T-cell (primary cell): ENCODE results near the gene MAP3K15. TPM values are rescaled to one million over a fixed set of nuclear protein-coding genes. Genes with fewer than 3 reads are reported as not detected.
"Not testable (repeated sequence)": the region's sequence is repeated elsewhere in the genome, so short reads cannot be mapped to it uniquely, and the experiment has no call there.

ENCODE experiments used
- ATAC-seq, 4 experiments: fragments of 200-7000 bp in 3 of 4; fragments of 150-1000 bp in 1 of 4; cut with Tn5 transposase; replicated peaks in 1 of 4; 1 replicate in 3 of 4; 2 replicates in 1 of 4; pipeline ENCODE4 v1.10.0; 2021; ENCODE audit warnings: moderate library complexity in 3 of 4, mild to moderate bottlenecking in 2 of 4, moderate number of reproducible peaks in 1 of 4
- CTCF ChIA-PET, 2 donors: fragments of 300-600 bp; sonication (Branson Sonifier 250); formaldehyde crosslinking; loops; one replicate each; lab custom pipeline; 2022; ENCODE audit warnings: antibody characterized with exemption in 2 of 2; lab: Charles Lee
- POLR2A ChIA-PET, 2 donors: fragments of 300-600 bp; sonication (Branson Sonifier 250); formaldehyde crosslinking; loops; one replicate each; lab custom pipeline; 2022; ENCODE audit warnings: antibody characterized with exemption in 2 of 2; lab: Charles Lee
- DNase-seq, 35 experiments: peaks; one replicate each; pipeline versions ENCODE4 v3.0.0 to v3.0.0-alpha.2; 2013 to 2023
- H3K27ac ChIP-seq: one replicate; pipeline ENCODE4 v1.5.1; 2013; ENCODE audit warnings: low read length
- H3K27me3 ChIP-seq, 2 experiments: replicated peaks in 1 of 2; 1 replicate in 1 of 2; 2 replicates in 1 of 2; pipeline versions ENCODE4 v1.6.1 to v1.7.0; 2013; ENCODE audit warnings: low read length in 1 of 2, mixed read lengths in 1 of 2; ENCODE audit not compliant: control insufficient read depth in 2 of 2, insufficient read depth in 2 of 2; ENCODE audit errors: extremely low read depth in 1 of 2
- H3K36me3 ChIP-seq, 2 donors: 1 replicate in 1 of 2; 2 replicates in 1 of 2; pipeline versions ENCODE4 v1.6.1 to v1.7.0; 2013; ENCODE audit warnings: low read length in 1 of 2; ENCODE audit not compliant: control insufficient read depth in 2 of 2, insufficient read depth in 1 of 2; ENCODE audit errors: extremely low read depth in 1 of 2
- H3K4me1 ChIP-seq, 2 experiments: 1 replicate in 1 of 2; 2 replicates in 1 of 2; pipeline versions ENCODE4 v1.6.1 to v1.7.0; 2013; ENCODE audit warnings: low read length in 2 of 2, mixed read lengths in 1 of 2; ENCODE audit not compliant: insufficient read depth in 2 of 2, control insufficient read depth in 1 of 2; ENCODE audit errors: extremely low read depth in 1 of 2
- H3K4me3 ChIP-seq, 2 donors: 1 replicate in 1 of 2; 2 replicates in 1 of 2; pipeline versions ENCODE4 v1.5.1 to v1.7.0; 2013; ENCODE audit warnings: mild to moderate bottlenecking in 2 of 2, low read length in 1 of 2, moderate library complexity in 1 of 2; ENCODE audit not compliant: control insufficient read depth in 1 of 2; ENCODE audit errors: extremely low read depth in 1 of 2
- H3K9me3 ChIP-seq: 2 replicates; pipeline ENCODE4 v1.7.0; 2013
- H3K27ac Mint-ChIP-seq, 2 donors: one replicate each; pipeline ENCODE4 v1.8.0; 2020 to 2021; ENCODE audit warnings: mild to moderate bottlenecking in 2 of 2, mixed read lengths in 2 of 2
- H3K27me3 Mint-ChIP-seq, 2 donors: one replicate each; pipeline ENCODE4 v1.8.0; 2021 to 2022; ENCODE audit warnings: mixed read lengths in 2 of 2
- H3K36me3 Mint-ChIP-seq: one replicate; pipeline ENCODE4 v1.8.0; 2021; ENCODE audit warnings: mixed read lengths
- H3K4me1 Mint-ChIP-seq, 3 donors: one replicate each; pipeline ENCODE4 v1.8.0; 2020 to 2022; ENCODE audit warnings: mixed read lengths in 3 of 3, mild to moderate bottlenecking in 1 of 3
- H3K4me3 Mint-ChIP-seq, 3 donors: one replicate each; pipeline ENCODE4 v1.8.0; 2020 to 2022; ENCODE audit warnings: mild to moderate bottlenecking in 3 of 3, mixed read lengths in 3 of 3, moderate library complexity in 3 of 3
- H3K9me3 Mint-ChIP-seq, 3 donors: one replicate each; pipeline ENCODE4 v1.8.0; 2020 to 2022; ENCODE audit warnings: mixed read lengths in 3 of 3
- WGBS: methylation state at CpG from one replicate; pipeline ENCODE4 v1.1.5; 2013; ENCODE audit warnings: missing lambda C conversion rate; ENCODE audit not compliant: insufficient coverage; 5-methylcytosine and 5-hydroxymethylcytosine counted together
- total RNA-seq, 35 experiments: library from RNA in 6 of 35; stranded (reverse) in 6 of 35; fragments of 120-200 nt in 1 of 35; gene quantifications; one replicate each; pipeline versions ENCODE4 v1.2.1 to v1.2.4 and lab custom pipeline; 2013 to 2026

The MAP3K15 gene
- total RNA-seq, 5 donors from 2014 or later (not counting 1 experiment from before 2014, with no cell fraction given), result 0.09 to 0.23 TPM; not detected in 3

DNA sequence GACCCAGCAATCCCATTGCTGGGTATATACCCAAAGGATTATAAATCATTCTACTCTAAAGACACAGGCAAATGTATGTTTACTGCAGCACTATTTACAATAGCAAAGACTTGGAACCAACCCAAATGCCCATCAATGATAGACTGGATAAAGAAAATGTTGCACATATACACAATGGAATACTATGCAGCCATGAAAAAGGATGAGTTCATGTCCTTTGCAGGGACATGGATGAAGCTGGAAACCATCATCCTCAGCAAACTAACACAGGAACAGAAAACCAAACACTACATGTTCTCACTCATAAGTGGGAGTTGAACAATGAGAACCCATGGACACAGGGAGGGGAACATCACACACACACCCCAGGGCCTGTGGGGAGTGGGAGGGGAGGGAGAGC, 3.5 kb downstream of the MAP3K15 start:
- ATAC-seq, H3K4me1 Mint-ChIP-seq, DNase-seq, H3K36me3 ChIP-seq, H3K36me3 Mint-ChIP-seq, H3K9me3 Mint-ChIP-seq, H3K27ac Mint-ChIP-seq, H3K4me3 Mint-ChIP-seq, H3K9me3 ChIP-seq, H3K27ac ChIP-seq, CTCF ChIA-PET, H3K4me1 ChIP-seq, H3K4me3 ChIP-seq, POLR2A ChIA-PET: not testable (repeated sequence)
- peaks cover 0 to 14% of the 10 kb centered on the region in 2 experiments for H3K27me3 ChIP-seq
- H3K27me3 Mint-ChIP-seq, result peaks cover 9 to 12% of the 10 kb centered on the region in 2 donors

DNA sequence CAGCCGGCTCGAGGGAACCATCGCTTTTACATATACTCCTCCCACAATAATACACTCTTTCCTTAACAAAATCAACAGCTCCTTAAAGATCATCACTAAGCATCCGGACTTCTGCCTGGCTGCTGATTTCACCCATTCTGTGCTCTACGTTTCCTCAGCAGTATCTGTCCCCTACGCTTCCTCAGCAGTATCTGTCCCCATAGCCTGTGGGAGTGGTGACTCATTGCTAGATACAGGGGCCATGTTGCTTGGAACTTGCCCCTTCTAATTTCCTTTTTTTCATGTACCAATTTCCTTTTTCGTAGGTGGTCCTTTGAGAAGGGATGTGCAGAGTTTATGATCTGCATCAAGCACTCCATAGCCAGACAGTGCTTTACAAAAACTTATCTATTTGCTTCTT, 18.6 kb downstream of the MAP3K15 start:
- Histone ChIP-seq H3K9me3 (no peaks in the 10 kb centered on the region), H3K4me1 (no peaks in the 10 kb centered on the region), H3K4me3 (no peak overlapping the region), H3K27ac (no peak overlapping the region), H3K36me3 (no peaks in the 10 kb centered on the region), H3K27me3 (no peaks in the 10 kb centered on the region)
- no peak overlapping the region for H3K27ac Mint-ChIP-seq
- no CpG with 5 or more reads among the region's 7 CpGs for WGBS
- ATAC-seq (no peak), DNase-seq (no peak)
- peaks cover 5 to 7% of the 10 kb centered on the region in 2 donors for H3K27me3 Mint-ChIP-seq
- no peaks in the 10 kb centered on the region for H3K36me3 Mint-ChIP-seq
- no peaks in the 10 kb centered on the region for H3K9me3 Mint-ChIP-seq
- ChIA-PET CTCF (no interaction called here), POLR2A (no interaction called here)
- no peak overlapping the region for H3K4me3 Mint-ChIP-seq
- H3K4me1 Mint-ChIP-seq, result no peaks in the 10 kb centered on the region

DNA sequence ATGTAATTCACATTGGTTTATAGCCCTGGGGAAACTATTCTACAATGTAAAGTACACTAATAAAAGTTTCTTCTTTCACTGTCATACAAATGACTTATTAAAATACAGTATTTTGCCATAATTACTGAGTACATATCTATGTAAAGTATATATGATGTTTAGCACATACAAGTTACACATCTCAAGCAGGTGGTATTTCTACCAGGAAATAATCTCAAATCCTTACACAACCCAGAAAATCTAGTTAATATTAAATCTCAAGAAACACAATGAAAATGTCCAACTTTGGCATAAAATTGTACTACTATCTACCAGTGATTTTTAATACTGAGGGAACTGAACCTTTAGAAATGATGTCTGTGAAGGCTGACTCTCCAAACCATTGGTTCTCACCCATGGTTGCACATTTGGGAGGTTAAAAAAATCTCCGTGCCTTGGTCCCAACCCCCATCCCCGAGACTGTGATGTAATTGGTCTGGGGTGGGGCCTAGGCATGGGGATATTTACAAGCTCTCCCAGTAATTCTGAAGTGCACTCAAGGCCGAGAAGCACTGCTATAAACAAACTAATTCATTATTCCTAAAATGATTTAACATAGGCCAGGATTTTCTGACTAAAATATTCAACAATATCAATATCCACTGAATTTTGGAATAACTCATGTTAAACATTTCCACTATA, 27.6 kb downstream of the MAP3K15 start:
- H3K4me3 Mint-ChIP-seq, result no peak overlapping the region
- H3K36me3 Mint-ChIP-seq, result no peaks in the 10 kb centered on the region
- Histone ChIP-seq H3K4me3 (no peak overlapping the region), H3K27me3 (no peaks in the 10 kb centered on the region), H3K4me1 (no peaks in the 10 kb centered on the region), H3K36me3 (no peaks in the 10 kb centered on the region), H3K9me3 (no peaks in the 10 kb centered on the region), H3K27ac (no peak overlapping the region)
- no peaks in the 10 kb centered on the region for H3K9me3 Mint-ChIP-seq
- no CpG with 5 or more reads among the region's 3 CpGs for WGBS
- ChIA-PET POLR2A (no interaction called here), CTCF (no interaction called here)
- ATAC-seq (no peak), DNase-seq (no peak)
- no peak overlapping the region for H3K27ac Mint-ChIP-seq
- H3K27me3 Mint-ChIP-seq, result peaks cover 0 to 2% of the 10 kb centered on the region in 2 donors
- peaks cover 0 to 7% (median 5%) of the 10 kb centered on the region in 3 donors for H3K4me1 Mint-ChIP-seq

DNA sequence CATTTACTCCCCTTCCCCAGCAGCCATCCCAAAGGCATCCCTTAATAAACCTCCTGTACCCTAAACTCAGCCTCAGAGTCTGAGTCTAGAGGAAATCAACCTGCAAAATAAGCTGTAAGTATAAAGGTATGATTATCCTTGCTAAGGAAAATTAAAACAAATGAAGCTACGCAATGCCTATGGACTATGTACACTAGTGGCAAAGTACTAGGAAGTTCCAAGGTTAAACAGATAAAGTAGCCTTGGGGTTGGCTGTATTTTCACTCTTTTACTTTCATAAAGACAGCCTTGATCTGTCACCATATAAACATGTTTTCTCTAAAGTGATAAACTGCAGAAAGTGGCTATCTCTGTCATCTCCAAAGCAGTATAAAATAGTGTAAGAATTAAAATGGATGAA, 35.9 kb downstream of the MAP3K15 start:
- no peaks in the 10 kb centered on the region for H3K4me1 ChIP-seq
- no peak overlapping the region for H3K27ac Mint-ChIP-seq
- H3K4me3 ChIP-seq, result no peak overlapping the region
- no peaks in the 10 kb centered on the region for H3K36me3 Mint-ChIP-seq
- no peak overlapping the region for H3K27ac ChIP-seq
- WGBS, result no CpG with 5 or more reads among the region's 1 CpG
- ATAC-seq, result no peak
- POLR2A ChIA-PET, result no interaction called here
- H3K27me3 Mint-ChIP-seq, result no peaks in the 10 kb centered on the region
- no peaks in the 10 kb centered on the region for H3K4me1 Mint-ChIP-seq
- no peaks in the 10 kb centered on the region for H3K36me3 ChIP-seq
- H3K9me3 Mint-ChIP-seq, result peaks cover 0 to 4% (median 2%) of the 10 kb centered on the region in 3 donors
- H3K4me3 Mint-ChIP-seq, result no peak overlapping the region
- CTCF ChIA-PET, result no interaction called here
- no peak for DNase-seq
- no peaks in the 10 kb centered on the region for H3K9me3 ChIP-seq
- no peaks in the 10 kb centered on the region for H3K27me3 ChIP-seq

DNA sequence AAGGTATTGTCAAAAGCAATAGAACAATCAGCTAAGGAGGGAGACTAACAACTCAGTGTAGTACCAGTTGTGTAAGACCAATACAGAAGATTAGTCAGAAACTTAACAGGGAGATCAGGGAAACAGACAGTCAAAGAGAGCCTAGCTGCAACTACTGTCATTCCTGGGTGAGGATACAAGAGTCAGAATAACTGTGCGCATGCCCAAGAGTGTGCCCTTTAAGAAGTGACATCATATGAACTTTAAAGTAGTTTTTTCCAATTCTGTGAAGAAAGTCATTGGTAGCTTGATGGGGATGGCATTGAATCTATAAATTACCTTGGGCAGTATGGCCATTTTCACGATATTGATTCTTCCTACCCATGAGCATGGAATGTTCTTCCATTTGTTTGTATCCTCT, 46.9 kb downstream of the MAP3K15 start:
- H3K4me3 Mint-ChIP-seq, H3K36me3 Mint-ChIP-seq, H3K36me3 ChIP-seq, H3K27ac Mint-ChIP-seq, ATAC-seq, DNase-seq, H3K4me3 ChIP-seq, H3K4me1 Mint-ChIP-seq, POLR2A ChIA-PET, H3K9me3 ChIP-seq, CTCF ChIA-PET, H3K9me3 Mint-ChIP-seq, H3K4me1 ChIP-seq, H3K27me3 ChIP-seq, H3K27ac ChIP-seq: not testable (repeated sequence)
- no CpG with 5 or more reads among the region's 2 CpGs for WGBS
- H3K27me3 Mint-ChIP-seq, result peaks cover 9 to 26% of the 10 kb centered on the region in 2 donors

DNA sequence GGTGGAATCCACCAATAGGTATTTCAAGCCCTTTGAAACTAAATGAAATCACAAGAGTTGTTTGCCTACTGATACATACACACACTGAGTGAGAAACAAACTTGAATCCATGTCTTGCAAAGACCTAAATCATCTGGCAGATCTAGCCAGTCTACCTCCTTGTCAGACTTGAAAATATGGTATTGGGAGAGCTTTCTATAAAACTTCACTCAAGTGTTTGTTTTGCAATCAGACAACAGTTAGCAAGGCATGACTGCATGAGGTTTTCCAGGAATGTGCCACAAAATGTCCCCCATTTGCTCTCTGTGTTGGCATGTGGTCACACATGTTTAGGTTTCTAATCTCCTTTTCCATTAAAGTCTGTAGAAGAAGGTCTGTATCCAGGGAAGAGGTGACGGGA, 52.4 kb downstream of the MAP3K15 start:
- Histone ChIP-seq H3K27me3 (peaks cover 0 to 6% of the 10 kb centered on the region in 2 experiments), H3K27ac (no peak overlapping the region), H3K4me3 (no peak overlapping the region), H3K9me3 (no peaks in the 10 kb centered on the region), H3K4me1 (no peaks in the 10 kb centered on the region), H3K36me3 (no peaks in the 10 kb centered on the region)
- no CpG with 5 or more reads among the region's 1 CpG for WGBS
- no peaks in the 10 kb centered on the region for H3K4me1 Mint-ChIP-seq
- no peak overlapping the region for H3K4me3 Mint-ChIP-seq
- DNase-seq, result no peak
- H3K27ac Mint-ChIP-seq, result no peak overlapping the region
- H3K9me3 Mint-ChIP-seq, result no peaks in the 10 kb centered on the region
- ATAC-seq, result no peak
- POLR2A ChIA-PET, result no interaction called here
- H3K36me3 Mint-ChIP-seq, result no peaks in the 10 kb centered on the region
- H3K27me3 Mint-ChIP-seq, result peaks cover 5 to 18% of the 10 kb centered on the region in 2 donors
- CTCF ChIA-PET, result no interaction called here

DNA sequence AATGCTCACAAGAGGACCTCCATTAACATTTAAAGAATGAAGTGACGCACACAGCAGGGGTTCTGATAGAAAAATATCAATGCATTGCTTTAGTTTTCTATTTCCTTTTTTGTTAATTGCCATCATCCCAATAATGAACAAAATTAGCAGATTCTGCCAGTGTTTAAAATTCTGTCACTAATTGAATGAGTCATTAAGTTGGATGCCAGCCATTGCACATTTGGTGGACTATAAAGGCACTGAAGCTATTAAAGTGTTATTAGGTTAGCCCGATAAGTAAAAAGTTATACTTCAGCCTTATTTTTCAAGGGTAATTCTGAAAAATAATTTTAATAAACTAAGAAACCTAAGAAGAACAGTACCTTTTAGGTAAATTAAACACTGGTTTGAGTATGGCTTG, 53.1 kb downstream of the MAP3K15 start:
- Mint-ChIP-seq H3K4me3 (no peak overlapping the region), H3K27me3 (peaks cover 3 to 18% of the 10 kb centered on the region in 2 donors), H3K36me3 (no peaks in the 10 kb centered on the region), H3K9me3 (no peaks in the 10 kb centered on the region), H3K4me1 (no peaks in the 10 kb centered on the region), H3K27ac (no peak overlapping the region)
- ChIA-PET POLR2A (no interaction called here), CTCF (no interaction called here)
- WGBS, result no CpG with 5 or more reads among the region's 2 CpGs
- no peak overlapping the region for H3K27ac ChIP-seq
- no peak for DNase-seq
- no peaks in the 10 kb centered on the region for H3K9me3 ChIP-seq
- no peaks in the 10 kb centered on the region for H3K4me1 ChIP-seq
- no peak overlapping the region for H3K4me3 ChIP-seq
- no peaks in the 10 kb centered on the region for H3K36me3 ChIP-seq
- H3K27me3 ChIP-seq, result peaks cover 0 to 2% of the 10 kb centered on the region in 2 experiments
- no peak for ATAC-seq
